Gastroesophageal sphincter (tissue), 4 donors: ENCODE results near the gene RILPL2. TPM values are rescaled to one million over a fixed set of nuclear protein-coding genes. Genes with fewer than 3 reads are reported as not detected.

Experiments
- ATAC-seq: fragments of 150-250 bp; one replicate; pipeline ENCODE4 v1.9.1; 2016; ENCODE audit warnings: mild to moderate bottlenecking, moderate library complexity
- H3K27ac ChIP-seq, 4 donors: fragments of 200-600 bp; sonication (generic) in 3 of 4; 1 replicate in 3 of 4; 2 replicates in 1 of 4; pipeline ENCODE4 v1.5.1; 2016 to 2019
- H3K27me3 ChIP-seq: fragments of 200-600 bp; sonication (generic); one replicate; pipeline ENCODE4 v1.5.1; 2019
- H3K36me3 ChIP-seq, 2 donors: fragments of 200-600 bp; sonication (generic); one replicate each; pipeline ENCODE4 v1.5.1; 2019; ENCODE audit warnings: control low read depth in 1 of 2
- H3K4me1 ChIP-seq, 3 donors: fragments of 200-600 bp; sonication (generic); 1 replicate in 2 of 3; 2 replicates in 1 of 3; pipeline ENCODE4 v1.5.1; 2016 to 2019; ENCODE audit warnings: control low read depth in 2 of 3
- H3K4me3 ChIP-seq, 2 donors: fragments of 200-600 bp; sonication (generic); one replicate each; pipeline ENCODE4 v1.5.1; 2019; ENCODE audit warnings: mild to moderate bottlenecking in 1 of 2, moderate library complexity in 1 of 2
- H3K9me3 ChIP-seq, 3 donors: fragments of 200-600 bp; sonication (generic); one replicate each; pipeline ENCODE4 v1.5.1; 2017 to 2019; ENCODE audit warnings: control low read depth in 2 of 3
- EP300 ChIP-seq: sonication (generic); formaldehyde crosslinking; IDR thresholded peaks from one replicate; pipeline ENCODE4 v1.6.1; 2017; ENCODE audit warnings: antibody characterized with exemption, mild to moderate bottlenecking
- POLR2A ChIP-seq, 2 donors: fragments of 450-650 bp; IDR thresholded peaks; one replicate each; pipeline ENCODE4 v1.6.1; 2017; ENCODE audit warnings: antibody characterized with exemption in 2 of 2, mild to moderate bottlenecking in 2 of 2, moderate library complexity in 1 of 2
- POLR2AphosphoS5 ChIP-seq: sonication (generic); formaldehyde crosslinking; IDR thresholded peaks from one replicate; pipeline ENCODE4 v1.6.1; 2017; ENCODE audit warnings: antibody characterized with exemption
- WGBS, 2 donors: methylation state at CpG; one replicate each; pipeline ENCODE4 v1.1.5; 2018; ENCODE audit warnings: low coverage in 1 of 2; 5-methylcytosine and 5-hydroxymethylcytosine counted together
- total RNA-seq, 4 donors: library from RNA; depleted of rRNA; stranded (reverse); fragments of >200 nt; gene quantifications; one replicate each; pipeline ENCODE4 v1.1.0, GENCODE V29; 2016
- TF ChIP-seq, protein P1 (sequence below), 4 experiments: fragments of 200-600 bp in 2 of 4; fragments of 450-650 bp in 2 of 4; sonication (generic) in 1 of 4; IDR thresholded peaks; one replicate each; pipeline ENCODE4 v1.5.1; 2017 to 2019; ENCODE audit warnings: antibody characterized with exemption in 4 of 4, mild to moderate bottlenecking in 2 of 4, moderate library complexity in 2 of 4

Gene RILPL2
- total RNA-seq, 4 donors from 2014 or later: 6.2 to 9.2 (median 7.9) TPM

DNA sequence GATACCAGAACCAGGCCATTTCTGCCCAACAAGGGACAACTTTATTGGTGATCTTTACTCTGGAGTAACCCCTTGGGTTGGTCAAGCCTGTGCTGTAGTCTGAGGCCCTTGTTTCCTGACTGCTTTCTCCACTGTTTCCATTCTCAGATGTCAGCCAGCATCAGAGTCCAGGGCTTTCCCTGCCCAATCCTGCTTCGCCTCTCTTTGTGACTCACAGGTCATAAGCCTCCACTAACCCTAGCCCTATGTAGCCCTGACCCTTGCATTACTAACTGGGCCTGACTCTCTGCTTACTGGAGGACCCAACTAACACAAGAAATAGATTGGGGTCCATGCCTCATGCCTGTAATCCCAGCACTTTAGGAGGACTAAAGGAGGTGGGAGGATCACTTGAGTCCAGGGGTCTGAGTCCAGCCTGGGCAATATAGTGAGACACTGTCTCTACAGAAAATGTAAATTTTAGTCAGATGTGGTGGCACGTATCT lies 12.8 kb upstream of the RILPL2 start:
- Histone ChIP-seq H3K4me1 (peaks cover 0 to 26% (median 20%) of the 10 kb centered on the region in 3 donors), H3K4me3 (no peak overlapping the region), H3K9me3 (no peaks in the 10 kb centered on the region), H3K36me3 (no peaks in the 10 kb centered on the region), H3K27me3 (no peaks in the 10 kb centered on the region), H3K27ac (peak overlapping the region in 1 of 4 donors; percentile 9)
- no peak for ATAC-seq
- WGBS, 2 donors: 64 to 68% methylated on average over 2 of the region's 2 CpGs
- TF ChIP-seq POLR2A (IDR thresholded peaks at IDR 0.05): no peak
- TF ChIP-seq POLR2AphosphoS5: no peak
- TF ChIP-seq EP300: no peak
- TF ChIP-seq, protein P1, sequence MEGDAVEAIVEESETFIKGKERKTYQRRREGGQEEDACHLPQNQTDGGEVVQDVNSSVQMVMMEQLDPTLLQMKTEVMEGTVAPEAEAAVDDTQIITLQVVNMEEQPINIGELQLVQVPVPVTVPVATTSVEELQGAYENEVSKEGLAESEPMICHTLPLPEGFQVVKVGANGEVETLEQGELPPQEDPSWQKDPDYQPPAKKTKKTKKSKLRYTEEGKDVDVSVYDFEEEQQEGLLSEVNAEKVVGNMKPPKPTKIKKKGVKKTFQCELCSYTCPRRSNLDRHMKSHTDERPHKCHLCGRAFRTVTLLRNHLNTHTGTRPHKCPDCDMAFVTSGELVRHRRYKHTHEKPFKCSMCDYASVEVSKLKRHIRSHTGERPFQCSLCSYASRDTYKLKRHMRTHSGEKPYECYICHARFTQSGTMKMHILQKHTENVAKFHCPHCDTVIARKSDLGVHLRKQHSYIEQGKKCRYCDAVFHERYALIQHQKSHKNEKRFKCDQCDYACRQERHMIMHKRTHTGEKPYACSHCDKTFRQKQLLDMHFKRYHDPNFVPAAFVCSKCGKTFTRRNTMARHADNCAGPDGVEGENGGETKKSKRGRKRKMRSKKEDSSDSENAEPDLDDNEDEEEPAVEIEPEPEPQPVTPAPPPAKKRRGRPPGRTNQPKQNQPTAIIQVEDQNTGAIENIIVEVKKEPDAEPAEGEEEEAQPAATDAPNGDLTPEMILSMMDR (IDR thresholded peaks at IDR 0.05): no peak

DNA sequence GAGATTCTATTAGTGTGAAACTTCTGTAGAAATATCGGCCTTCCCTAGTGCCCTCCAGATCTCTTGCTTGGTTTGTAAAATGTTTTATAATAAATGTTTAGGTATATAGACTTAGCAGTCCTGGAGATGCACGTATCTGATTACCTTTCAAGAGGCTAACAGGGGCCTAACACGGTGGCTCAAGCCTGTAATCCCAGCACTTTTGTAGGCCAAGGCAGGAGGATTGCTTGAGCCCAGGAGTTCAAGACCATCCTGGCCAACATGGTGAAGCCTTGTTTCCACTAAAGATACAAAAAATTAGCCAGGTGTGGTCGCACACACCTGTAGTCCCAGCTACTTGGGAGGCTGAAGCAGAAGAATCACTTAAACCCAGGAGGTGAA lies 9.8 kb upstream of the RILPL2 start:
- ATAC-seq: no peak
- no peak overlapping the region for H3K4me3 ChIP-seq
- peaks cover 0 to 28% (median 20%) of the 10 kb centered on the region in 3 donors for H3K4me1 ChIP-seq
- no peaks in the 10 kb centered on the region for H3K9me3 ChIP-seq
- no peaks in the 10 kb centered on the region for H3K36me3 ChIP-seq
- TF ChIP-seq POLR2AphosphoS5 (no peak), POLR2A (IDR thresholded peaks at IDR 0.05) (no peak), EP300 (no peak)
- TF ChIP-seq, protein P1 (IDR thresholded peaks at IDR 0.05): no peak
- peak overlapping the region; percentile 44 to 71 (median 70) for H3K27ac ChIP-seq
- 33% methylated on average over 3 of the region's 4 CpGs for WGBS, 2 donors
- no peaks in the 10 kb centered on the region for H3K27me3 ChIP-seq

DNA sequence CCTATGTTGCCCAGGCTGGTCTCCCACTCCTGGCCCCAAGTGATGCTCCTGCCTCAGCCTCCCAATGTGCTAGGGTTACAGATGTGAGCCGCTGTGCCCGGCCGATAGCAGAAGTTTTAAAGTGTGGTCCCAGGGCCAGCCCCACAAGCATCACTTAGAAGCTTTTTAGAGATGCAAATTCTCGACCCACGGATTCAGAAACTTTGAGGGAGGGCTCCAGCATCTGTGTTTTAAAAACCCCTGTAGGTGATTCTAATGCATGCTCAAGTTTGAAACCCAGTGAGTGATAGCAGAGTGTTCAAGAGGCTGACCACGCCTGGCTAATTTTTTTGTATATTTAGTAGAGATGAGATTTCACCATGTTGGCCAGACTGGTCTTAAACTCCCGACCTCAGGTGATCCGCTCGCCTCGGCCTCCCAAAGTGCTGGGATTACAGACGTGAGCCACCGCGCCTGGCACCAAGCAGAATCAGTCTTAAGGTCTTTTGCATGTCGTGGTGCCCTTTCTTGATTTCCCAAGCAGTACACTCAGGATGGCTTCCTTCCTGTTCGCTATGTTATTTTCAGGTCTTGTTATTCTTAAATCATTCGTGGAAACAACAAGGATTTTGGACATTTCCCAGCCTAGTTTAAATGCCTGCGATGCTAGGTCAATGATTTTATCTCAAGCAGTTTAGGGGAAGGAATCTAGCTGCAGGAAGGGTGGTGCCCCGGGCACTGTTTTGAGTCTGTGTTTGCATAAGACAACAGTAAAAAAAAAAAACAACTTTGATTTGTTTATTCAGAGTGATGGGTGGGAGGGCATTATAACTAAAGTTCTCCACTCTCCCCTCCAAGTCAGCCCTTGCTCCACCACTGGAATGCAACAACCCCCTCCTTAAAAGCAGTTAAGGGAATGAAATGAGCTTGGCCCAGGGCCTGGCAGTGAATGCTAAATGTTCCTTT lies 9.2 kb upstream of the RILPL2 start:
- WGBS, 2 donors: 23 to 29% methylated on average over 10 to 13 of the region's 18 CpGs
- peak overlapping the region; percentile 44 to 71 (median 70) for H3K27ac ChIP-seq
- no peaks in the 10 kb centered on the region for H3K9me3 ChIP-seq
- H3K4me3 ChIP-seq: no peak overlapping the region
- ATAC-seq: peak; percentile 59
- H3K27me3 ChIP-seq: no peaks in the 10 kb centered on the region
- peaks cover 0 to 28% (median 20%) of the 10 kb centered on the region in 3 donors for H3K4me1 ChIP-seq
- TF ChIP-seq POLR2AphosphoS5 (peak; percentile 58), POLR2A (IDR thresholded peaks at IDR 0.05) (no peak)
- no peaks in the 10 kb centered on the region for H3K36me3 ChIP-seq

DNA sequence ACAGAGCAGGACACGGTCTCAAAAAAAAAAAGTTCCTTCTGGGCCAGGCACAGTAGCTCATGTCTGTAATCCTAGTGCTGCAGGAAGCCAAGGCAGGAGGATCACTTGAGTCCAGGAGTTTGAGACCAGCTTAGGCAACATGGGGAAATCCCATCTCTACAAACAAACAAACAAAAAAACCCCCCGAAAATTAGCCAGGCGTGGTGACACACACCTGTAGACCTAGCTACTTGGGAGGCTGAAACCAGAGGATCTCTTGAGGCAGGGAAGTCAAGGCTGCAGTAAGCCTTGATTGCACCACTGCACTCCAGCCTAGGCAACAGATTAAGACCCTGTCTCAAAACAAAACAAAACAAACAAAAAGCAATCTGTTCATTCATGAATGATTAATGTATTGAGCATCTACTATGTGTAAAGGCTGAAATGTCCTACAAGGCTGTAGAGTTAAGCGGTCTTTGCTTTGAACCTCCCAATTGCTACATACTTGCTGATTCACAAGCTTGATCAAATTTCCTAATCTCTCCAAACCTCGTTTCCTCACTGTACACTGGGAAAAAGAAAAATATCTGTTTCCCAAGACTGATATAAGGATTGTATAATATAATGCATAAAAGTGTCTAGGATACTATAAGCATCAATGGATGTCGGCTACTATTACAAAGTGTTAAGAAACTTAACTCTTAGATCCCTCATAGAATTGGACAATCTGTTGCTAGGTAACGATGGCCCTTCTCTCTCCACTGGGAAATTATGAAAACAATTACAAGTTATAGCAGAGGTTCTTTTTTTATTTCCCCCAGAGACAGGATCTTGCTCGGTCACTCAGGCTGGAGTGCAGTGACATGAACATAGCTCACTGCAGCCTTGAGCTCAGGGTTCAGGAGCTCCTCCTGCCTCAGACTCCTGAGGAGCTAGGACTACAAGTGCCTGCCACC lies 7.9 kb upstream of the RILPL2 start:
- Histone ChIP-seq H3K27ac (peak overlapping the region in 2 of 4 donors; percentile 31 to 71), H3K4me3 (no peak overlapping the region), H3K9me3 (no peaks in the 10 kb centered on the region), H3K27me3 (no peaks in the 10 kb centered on the region), H3K4me1 (peaks cover 0 to 28% (median 20%) of the 10 kb centered on the region in 3 donors), H3K36me3 (no peaks in the 10 kb centered on the region)
- peak; percentile 16 for ATAC-seq
- TF ChIP-seq EP300: no peak
- TF ChIP-seq POLR2AphosphoS5: no peak
- TF ChIP-seq POLR2A (IDR thresholded peaks at IDR 0.05): no peak
- TF ChIP-seq, protein P1 (IDR thresholded peaks at IDR 0.05): no peak
- 69 to 72% methylated on average over 6 to 7 of the region's 8 CpGs for WGBS, 2 donors

DNA sequence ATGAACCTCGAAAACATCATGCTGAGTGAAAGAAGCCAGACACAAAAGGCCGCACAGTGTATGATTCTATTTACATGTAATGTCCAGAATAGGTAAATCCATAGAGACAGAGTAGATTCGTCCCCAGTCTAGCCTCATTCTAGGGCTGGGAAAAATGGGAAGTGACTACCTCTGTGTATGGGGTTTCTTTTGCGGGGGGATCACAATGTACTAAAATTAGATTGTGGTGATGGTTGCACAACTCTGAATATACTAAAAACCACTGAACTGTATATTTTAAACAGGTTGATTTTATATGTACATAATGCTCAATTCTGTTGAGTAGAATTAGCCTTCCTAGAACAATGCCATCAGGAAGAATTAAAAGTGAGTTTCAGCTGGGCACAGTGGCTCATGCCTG lies 6.3 kb upstream of the RILPL2 start:
- no peaks in the 10 kb centered on the region for H3K27me3 ChIP-seq

More for the DNA sequence above, 6.3 kb upstream of the RILPL2 start:
- H3K4me3 ChIP-seq: no peak overlapping the region
- peaks cover 0 to 28% (median 20%) of the 10 kb centered on the region in 3 donors for H3K4me1 ChIP-seq
- H3K36me3 ChIP-seq: no peaks in the 10 kb centered on the region
- ATAC-seq: no peak
- TF ChIP-seq POLR2A (IDR thresholded peaks at IDR 0.05) (no peak), POLR2AphosphoS5 (no peak), EP300 (no peak)
- TF ChIP-seq, protein P1 (IDR thresholded peaks at IDR 0.05): no peak
- 71 to 96% methylated on average over 3 to 4 of the region's 4 CpGs for WGBS, 2 donors
- no peak overlapping the region for H3K27ac ChIP-seq
- no peaks in the 10 kb centered on the region for H3K9me3 ChIP-seq
